ENCODE measurements around the gene MYNN. TPM values are rescaled to one million over a fixed set of nuclear protein-coding genes. Genes with fewer than 3 reads are reported as not detected.

The MYNN gene
- total RNA-seq: 23.8 and 23.9 TPM in 2 replicates

DNA sequence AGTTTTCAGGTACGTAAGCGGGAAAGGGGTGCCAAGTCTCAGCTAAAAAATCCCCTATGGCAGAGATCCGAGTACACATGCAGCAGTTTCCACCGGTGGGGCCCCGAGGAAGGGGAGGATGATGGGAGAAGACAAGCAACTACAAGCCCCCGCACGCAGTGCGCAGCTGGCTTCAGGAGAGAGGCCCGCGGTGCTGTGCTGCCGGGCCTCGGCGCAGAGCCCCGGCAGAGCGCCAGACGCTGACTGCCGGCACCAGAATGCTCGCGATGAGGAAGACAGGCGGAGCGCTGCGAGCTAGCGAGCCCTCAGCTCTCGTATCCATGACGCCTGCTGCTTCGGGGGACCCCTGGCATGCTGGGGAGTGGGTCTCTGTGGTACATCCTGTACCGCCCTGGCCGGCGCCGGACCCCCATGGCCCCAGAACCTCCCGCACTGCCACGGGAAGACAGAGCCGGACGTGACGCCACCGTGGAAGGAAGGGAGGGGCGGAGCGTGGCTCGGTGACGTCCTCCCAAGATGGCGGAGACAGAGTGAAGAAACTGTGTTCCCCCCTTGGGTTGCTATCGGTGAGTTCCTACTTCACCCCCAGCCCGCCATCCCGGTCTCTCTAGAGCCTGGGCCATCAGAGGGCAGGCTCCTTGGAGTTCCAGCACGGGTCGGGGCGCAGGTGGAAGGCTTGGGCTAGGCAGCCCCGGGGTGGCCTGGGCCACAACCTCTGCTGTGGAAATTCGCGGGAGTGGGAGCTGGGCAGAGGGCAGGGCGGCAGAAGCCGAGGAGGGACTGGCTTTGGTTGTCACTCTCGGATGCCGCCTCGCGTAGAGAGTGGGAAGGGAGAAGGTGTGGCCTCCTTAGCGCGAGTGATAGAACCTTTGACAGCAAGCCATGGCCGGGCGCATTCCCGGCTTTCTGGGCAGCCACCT lies at the start of gene MYNN:
TSS of gene MYNN (plus strand) at position 500 of the 920 bp plus-strand sequence. CDS start 900 bp downstream, outside the sequence.

DNA sequence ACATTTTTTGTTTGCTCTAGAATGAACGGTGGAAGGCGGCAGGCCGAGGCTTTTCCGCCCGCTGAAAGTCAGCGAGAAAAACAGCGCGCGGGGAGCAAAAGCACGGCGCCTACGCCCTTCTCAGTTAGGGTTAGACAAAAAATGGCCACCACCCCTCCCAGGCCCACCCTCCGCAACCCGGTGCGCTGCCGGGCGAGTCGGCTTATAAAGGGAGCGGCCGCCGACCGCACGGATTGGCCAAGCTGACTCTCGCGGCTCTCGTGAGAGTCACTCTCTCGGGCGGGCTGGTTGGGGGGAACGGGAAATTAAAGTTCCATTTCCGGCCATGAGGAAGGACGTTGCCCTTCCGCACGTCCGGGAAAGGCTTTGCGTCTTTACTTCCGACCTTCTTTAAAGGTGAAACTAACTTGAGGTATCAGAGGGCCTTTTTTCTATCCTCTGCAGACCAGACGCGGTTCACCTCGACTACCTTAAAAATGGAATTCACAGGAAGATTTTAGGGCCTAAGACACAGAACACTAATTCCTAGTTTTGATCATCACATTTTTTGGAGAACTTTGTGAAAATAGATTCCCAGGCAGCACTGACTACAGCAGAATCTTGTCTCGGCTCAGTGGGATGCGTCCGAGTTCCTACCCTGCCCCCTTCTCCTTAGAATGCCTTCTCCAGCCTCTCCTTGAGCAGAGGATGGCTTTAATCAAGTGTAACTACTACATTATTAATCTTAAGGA lies 8.1 kb upstream of the MYNN start, which contains the start of gene TERC:
TSS of gene TERC (minus strand) at position 179 of the 731 bp plus-strand sequence.

DNA sequence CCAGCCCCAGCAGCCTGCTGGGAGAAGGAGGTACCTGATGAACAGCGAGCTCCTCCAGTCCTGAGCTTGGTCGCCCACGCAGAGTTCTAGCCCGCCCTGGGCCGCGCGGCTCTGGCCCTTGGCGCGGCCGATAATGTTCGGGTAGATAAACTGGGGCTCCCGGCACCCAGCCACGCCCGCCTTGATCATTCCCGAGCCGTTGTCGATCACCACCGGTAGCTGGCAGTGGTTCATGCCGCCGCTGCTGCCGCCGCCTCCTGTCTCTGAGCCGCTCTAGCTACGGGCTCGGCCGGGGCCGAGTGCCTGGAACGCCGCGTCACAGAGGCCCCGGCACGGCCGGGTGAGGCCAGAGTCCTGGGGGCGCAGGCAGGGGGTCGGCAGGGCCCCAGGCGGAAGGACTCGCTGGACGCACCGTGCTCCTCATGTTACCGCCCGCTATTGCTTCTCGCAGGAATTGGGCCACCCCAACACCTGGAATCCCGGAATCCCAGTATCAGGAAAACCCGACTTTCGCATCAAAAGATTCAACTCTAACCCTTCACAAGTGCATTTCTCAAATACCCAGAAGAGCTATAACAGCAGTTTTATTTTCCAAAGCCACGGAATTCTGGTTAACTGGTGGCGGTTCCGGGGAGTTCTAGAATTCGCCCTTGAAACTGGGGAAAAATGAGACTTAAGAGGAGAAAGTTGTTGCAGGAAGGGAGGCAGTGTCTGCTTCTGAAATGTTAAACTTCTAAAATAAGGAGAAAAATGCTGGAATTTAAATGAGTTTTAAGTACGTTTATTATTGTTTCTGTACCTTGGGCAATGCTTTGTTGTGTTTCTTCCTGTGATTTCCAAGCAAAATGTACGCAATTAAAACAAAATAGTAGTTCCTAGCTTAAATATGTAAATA lies 3.7 kb upstream of the MYNN start, which contains the start of gene ACTRT3:
TSS of gene ACTRT3 (minus strand) at position 275 of the 895 bp plus-strand sequence. CDS start at position 234, 41 bp downstream.

GRCh38 chr3:169812332-169813235 lies 39.4 kb downstream of the MYNN start, which contains the start of the genes LRRC34 and LRRIQ4:
Gene LRRC34, minus strand, starts transcription at chr3:169812904. Its CDS starts 356 bp downstream, at chr3:169812548.
Gene LRRIQ4, plus strand, starts transcription at chr3:169812870. Its CDS starts 9,052 bp downstream, at chr3:169821922.

Other genes starting within 250 kb of the MYNN start
- gene MECOM, start 109.7 kb upstream of the MYNN start, total RNA-seq: 3.0 and 6.7 TPM in 2 replicates
- gene TERC, start 8.3 kb upstream of the MYNN start, total RNA-seq: 37.7 and 59.6 TPM in 2 replicates
- 3.7 and 4.4 TPM in 2 replicates for gene ACTRT3, start 3.8 kb upstream of the MYNN start, total RNA-seq
- gene LRRIQ4, start 39.5 kb downstream of the MYNN start, total RNA-seq: not detected in 2 replicates
- gene LRRC34, start 39.5 kb downstream of the MYNN start, total RNA-seq: 1.1 and 1.4 TPM in 2 replicates
- gene LRRC31, start 96.5 kb downstream of the MYNN start, total RNA-seq: not detected in 2 replicates
- gene SAMD7, start 138.2 kb downstream of the MYNN start, total RNA-seq: not detected in 2 replicates
- 47.1 and 98.1 TPM in 2 replicates for gene SEC62, start 193.4 kb downstream of the MYNN start, total RNA-seq

Data from smooth muscle cell of bladder (primary cell).